Measurements from ENCODE around the gene FAM89A.

- TF ChIP-seq, protein P1, sequence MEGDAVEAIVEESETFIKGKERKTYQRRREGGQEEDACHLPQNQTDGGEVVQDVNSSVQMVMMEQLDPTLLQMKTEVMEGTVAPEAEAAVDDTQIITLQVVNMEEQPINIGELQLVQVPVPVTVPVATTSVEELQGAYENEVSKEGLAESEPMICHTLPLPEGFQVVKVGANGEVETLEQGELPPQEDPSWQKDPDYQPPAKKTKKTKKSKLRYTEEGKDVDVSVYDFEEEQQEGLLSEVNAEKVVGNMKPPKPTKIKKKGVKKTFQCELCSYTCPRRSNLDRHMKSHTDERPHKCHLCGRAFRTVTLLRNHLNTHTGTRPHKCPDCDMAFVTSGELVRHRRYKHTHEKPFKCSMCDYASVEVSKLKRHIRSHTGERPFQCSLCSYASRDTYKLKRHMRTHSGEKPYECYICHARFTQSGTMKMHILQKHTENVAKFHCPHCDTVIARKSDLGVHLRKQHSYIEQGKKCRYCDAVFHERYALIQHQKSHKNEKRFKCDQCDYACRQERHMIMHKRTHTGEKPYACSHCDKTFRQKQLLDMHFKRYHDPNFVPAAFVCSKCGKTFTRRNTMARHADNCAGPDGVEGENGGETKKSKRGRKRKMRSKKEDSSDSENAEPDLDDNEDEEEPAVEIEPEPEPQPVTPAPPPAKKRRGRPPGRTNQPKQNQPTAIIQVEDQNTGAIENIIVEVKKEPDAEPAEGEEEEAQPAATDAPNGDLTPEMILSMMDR (IDR thresholded peaks at IDR 0.05): no peak
- TF ChIP-seq POLR2A (IDR thresholded peaks at IDR 0.05): no peak
These were observed 2.2 kb downstream of the FAM89A start for GRCh38 chr1:231037585-231038517.
